Heart right ventricle (tissue), 16 donors: ENCODE measurements around the gene SLAMF7. TPM values are rescaled to one million over a fixed set of nuclear protein-coding genes. Genes with fewer than 3 reads are reported as not detected.

Source experiments
- ATAC-seq, 8 donors: fragments of 200-7000 bp; cut with Tn5 transposase; one replicate each; pipeline ENCODE4 v1.9.1; 2020; ENCODE audit warnings: mild to moderate bottlenecking in 8 of 8, moderate library complexity in 8 of 8, moderate number of reproducible peaks in 1 of 8
- DNase-seq, 2 donors: peaks; one replicate each; pipeline ENCODE4 v3.0.0-alpha.2; 2020
- H3K27ac ChIP-seq, 10 donors: fragments of 200-600 bp; sonication (generic) in 2 of 10; one replicate each; pipeline versions ENCODE4 v1.5.0 to v1.8.0; 2020 to 2022; ENCODE audit warnings: mild to moderate bottlenecking in 3 of 10
- H3K27me3 ChIP-seq, 7 donors: fragments of 200-600 bp; one replicate each; pipeline ENCODE4 v1.8.0; 2021 to 2022; ENCODE audit warnings: mild to moderate bottlenecking in 2 of 7
- H3K36me3 ChIP-seq, 9 donors: fragments of 200-600 bp; sonication (generic) in 1 of 9; one replicate each; pipeline versions ENCODE4 v1.5.0 to v1.8.0; 2020 to 2022; ENCODE audit warnings: mild to moderate bottlenecking in 2 of 9
- H3K4me1 ChIP-seq, 9 donors: fragments of 200-600 bp; sonication (generic) in 1 of 9; one replicate each; pipeline versions ENCODE4 v1.5.0 to v1.8.0; 2020 to 2022; ENCODE audit warnings: mild to moderate bottlenecking in 4 of 9
- H3K4me3 ChIP-seq, 10 donors: fragments of 200-600 bp; sonication (generic) in 2 of 10; one replicate each; pipeline versions ENCODE4 v1.5.0 to v1.8.0; 2020 to 2022; ENCODE audit warnings: mild to moderate bottlenecking in 7 of 10, moderate library complexity in 2 of 10
- H3K9me3 ChIP-seq, 11 donors: fragments of 200-600 bp in 10 of 11; sonication (generic) in 2 of 11; one replicate each; pipeline versions ENCODE4 v1.5.0 to v1.8.0; 2013 to 2022; ENCODE audit warnings: mild to moderate bottlenecking in 2 of 11, control low read depth in 1 of 11, moderate library complexity in 1 of 11
- WGBS, 2 donors: extraction: QIAGEN DNeasy Blood & Tissue Kit; methylation state at CpG; one replicate each; pipeline ENCODE4 v1.1.7; 2013; ENCODE audit warnings: inconsistent platforms in 1 of 2; 5-methylcytosine and 5-hydroxymethylcytosine counted together
- intact Hi-C, 10 donors: fragments of 100-400 bp; cut with DNase I; formaldehyde crosslinking; loops; one replicate each; pipeline versions ENCODE4 v1.11.1 to v1.14.2; 2022
- polyA plus RNA-seq, 2 donors: library from polyadenylated mRNA; stranded (reverse); fragments of 200-250 nt; gene quantifications; one replicate each; pipeline ENCODE4 v1.2.3, GENCODE V29; 2013
- total RNA-seq, 10 donors: library from RNA; stranded (reverse); fragmentation: NEBNext Ultra II Directional in 3 of 10; extraction: Animal tissue kit (Norgen Biotek cat#: 25700) in 3 of 10; gene quantifications; one replicate each; pipeline versions ENCODE4 v1.2.1 to v1.2.4, GENCODE V29; 2021 to 2023
- TF ChIP-seq, protein P1 (sequence below), 9 donors: fragments of 200-600 bp; sonication (generic) in 2 of 9; IDR thresholded peaks; one replicate each; pipeline versions ENCODE4 v1.5.0 to v1.8.0; 2021 to 2022; ENCODE audit warnings: antibody characterized with exemption in 9 of 9, mild to moderate bottlenecking in 5 of 9, moderate library complexity in 1 of 9
- donor health status: Arrhythmogenic right ventricular cardiomyopathy.
- donor health status: ischemic (EF 13 %, LVEDD 7.1; RV severe dilation, severe dysfunction).
- donor health status: healthy with polysubstance abuse.
- donor health status: DM: no; HTN: yes; CAD: no.
- donor health status: DM: no; HTN: no; CAD: no.
- donor health status: ischemic (EF 25% LVEDD 6.9; RV normal size, moderate dysfunction).
- donor health status: ischemic (EF 25% LVEDD 5.7; RV mildly dilated, moderate dysfunction).
- donor health status: healthy.
- donor health status: DM: yes; HTN: yes; CAD: no.
- donor health status: Ischemic cardiomyopathy.
- donor health status: ischemic (EF 35%, LVEDD 5.7; RV mildly dilated, moderate dysfunction).
- donor health status: nonischemic (EF 11% LVEDD 7.7; RV severe dilation, severe dysfunction).
- donor health status: DM: yes; HTN: yes; CAD: no.
- donor health status: PGD.
- donor health status: ischemic (EF 29% LVEDD 5.4; RV normal size, mild dysfunction).
- donor health status: nonischemic (EF 23%, LVEDD 6.1; RV moderate dilation, normal function).

SLAMF7 gene
- total and polyA plus RNA-seq, 12 donors = 0.11 to 19.4 (median 0.28) TPM

DNA sequence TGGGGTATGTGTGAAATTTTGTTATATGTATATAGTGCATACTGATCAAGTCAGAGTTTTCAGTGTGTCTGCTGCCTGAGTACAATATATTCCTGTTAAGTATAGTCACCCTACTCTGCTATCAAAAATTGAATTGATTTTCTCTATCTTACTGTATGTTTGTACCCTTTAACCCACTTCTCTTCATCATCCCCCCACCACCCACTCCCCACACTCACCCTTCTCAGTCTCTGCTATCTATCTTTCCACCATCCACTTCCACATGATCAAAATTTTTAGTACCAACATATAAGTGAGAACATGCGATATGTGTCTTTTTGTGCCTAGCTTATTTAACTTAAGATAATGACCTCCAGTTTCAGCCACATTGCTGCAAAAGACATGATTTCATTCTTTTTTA, 61.1 kb downstream of the SLAMF7 start:
- Histone ChIP-seq H3K27me3 (peaks cover 0 to 7% (median 0%) of the 10 kb centered on the region in 7 donors), H3K4me3 (no peak overlapping the region), H3K27ac (no peak overlapping the region), H3K36me3 (no peaks in the 10 kb centered on the region), H3K9me3 (peaks cover 0 to 8% (median 0%) of the 10 kb centered on the region in 11 donors), H3K4me1 (peaks cover 0 to 6% (median 0%) of the 10 kb centered on the region in 9 donors)
- TF ChIP-seq, protein P1, sequence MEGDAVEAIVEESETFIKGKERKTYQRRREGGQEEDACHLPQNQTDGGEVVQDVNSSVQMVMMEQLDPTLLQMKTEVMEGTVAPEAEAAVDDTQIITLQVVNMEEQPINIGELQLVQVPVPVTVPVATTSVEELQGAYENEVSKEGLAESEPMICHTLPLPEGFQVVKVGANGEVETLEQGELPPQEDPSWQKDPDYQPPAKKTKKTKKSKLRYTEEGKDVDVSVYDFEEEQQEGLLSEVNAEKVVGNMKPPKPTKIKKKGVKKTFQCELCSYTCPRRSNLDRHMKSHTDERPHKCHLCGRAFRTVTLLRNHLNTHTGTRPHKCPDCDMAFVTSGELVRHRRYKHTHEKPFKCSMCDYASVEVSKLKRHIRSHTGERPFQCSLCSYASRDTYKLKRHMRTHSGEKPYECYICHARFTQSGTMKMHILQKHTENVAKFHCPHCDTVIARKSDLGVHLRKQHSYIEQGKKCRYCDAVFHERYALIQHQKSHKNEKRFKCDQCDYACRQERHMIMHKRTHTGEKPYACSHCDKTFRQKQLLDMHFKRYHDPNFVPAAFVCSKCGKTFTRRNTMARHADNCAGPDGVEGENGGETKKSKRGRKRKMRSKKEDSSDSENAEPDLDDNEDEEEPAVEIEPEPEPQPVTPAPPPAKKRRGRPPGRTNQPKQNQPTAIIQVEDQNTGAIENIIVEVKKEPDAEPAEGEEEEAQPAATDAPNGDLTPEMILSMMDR (IDR thresholded peaks at IDR 0.05) = no peak
- ATAC-seq (no peak), DNase-seq (no peak)
- WGBS, 2 donors = 91 to 98% methylated on average over 1 of the region's 1 CpG
- intact Hi-C loops = no loop called here

DNA sequence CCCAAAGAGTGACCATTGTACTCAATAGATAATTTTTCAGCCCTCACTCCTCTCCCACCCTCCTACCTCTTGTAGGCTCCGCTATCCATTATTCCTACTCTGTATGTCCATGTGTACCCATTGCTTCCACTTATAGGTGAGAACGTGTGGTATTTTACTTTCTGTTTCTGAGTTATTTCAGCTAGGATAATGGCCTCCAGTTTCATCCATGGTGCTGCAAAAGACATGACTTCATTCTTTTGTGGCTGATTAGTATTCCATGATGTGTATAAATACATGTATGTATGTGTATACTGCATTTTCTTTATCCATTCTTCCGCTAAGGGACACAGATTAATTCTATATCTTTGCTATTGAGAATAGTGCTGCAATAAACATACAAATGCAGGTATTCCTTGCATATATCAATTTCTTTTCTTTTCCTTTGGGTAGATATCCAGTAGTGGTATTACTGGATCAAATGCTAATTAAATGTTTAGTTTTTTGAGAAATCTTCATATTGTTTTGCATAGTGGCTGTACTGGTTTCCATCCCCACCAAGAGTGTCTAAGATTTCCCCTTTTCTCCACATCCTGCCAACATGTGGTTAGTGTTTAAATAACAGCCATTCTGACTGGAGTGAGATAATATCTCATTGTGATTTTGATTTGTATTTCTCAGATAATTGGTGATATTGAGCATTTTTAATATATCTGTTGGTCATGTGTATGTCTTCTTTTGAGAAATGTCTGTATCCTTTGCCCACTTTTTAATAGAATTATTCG, 61.8 kb downstream of the SLAMF7 start:
- DNase-seq (no peak), ATAC-seq (no peak)
- H3K9me3 ChIP-seq = peaks cover 0 to 8% (median under 1%) of the 10 kb centered on the region in 11 donors
- H3K4me1 ChIP-seq = peaks cover 0 to 6% (median 0%) of the 10 kb centered on the region in 9 donors
- H3K27me3 ChIP-seq = peaks cover 0 to 7% (median 0%) of the 10 kb centered on the region in 7 donors
- no peak overlapping the region for H3K27ac ChIP-seq
- no peaks in the 10 kb centered on the region for H3K36me3 ChIP-seq
- intact Hi-C loops = no loop called here
- TF ChIP-seq, protein P1 (IDR thresholded peaks at IDR 0.05) = no peak
- peak overlapping the region in 1 of 10 donors; percentile 18 for H3K4me3 ChIP-seq
- WGBS, 2 donors = 49 to 50% methylated on average over 4 of the region's 4 CpGs

DNA sequence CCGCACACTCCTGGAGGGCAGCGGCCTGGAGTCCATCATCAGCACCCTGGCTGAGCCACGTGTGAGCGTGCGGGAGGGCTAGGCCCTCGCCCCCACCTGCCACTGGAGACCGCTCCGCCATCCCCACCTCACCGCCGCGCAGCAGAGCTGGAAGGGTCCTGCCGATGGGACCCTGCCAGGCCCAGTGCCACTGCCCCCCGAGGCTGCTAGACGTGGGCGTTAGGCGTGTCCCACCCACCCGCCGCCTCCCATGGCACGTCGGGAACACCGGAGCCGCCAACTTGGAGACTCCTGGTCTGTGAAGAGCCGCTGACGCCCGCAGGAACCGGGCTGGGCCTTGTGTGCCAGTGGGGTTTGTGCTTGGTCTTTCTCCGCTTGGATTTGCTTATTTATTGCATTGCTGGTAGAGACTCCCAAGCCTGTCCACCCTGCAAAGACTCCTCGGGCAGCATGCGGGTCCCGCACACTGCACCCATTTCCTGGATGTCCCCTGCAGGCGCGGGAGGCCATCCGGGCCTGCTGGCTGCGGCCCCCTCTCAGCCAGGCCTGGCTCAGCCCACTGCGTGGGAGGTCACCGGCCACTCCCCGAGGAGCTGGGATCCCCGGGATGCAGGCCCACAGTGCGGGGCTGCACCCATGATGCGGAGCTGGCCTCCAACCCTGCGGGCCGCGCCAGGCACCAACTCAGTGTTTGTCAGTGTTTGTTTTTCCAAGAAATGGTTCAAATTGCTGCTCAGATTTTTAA, 63.0 kb downstream of the SLAMF7 start:
- ATAC-seq (no peak), DNase-seq (no peak)
- H3K4me1 ChIP-seq = peaks cover 0 to 6% (median 0%) of the 10 kb centered on the region in 9 donors
- TF ChIP-seq, protein P1 (IDR thresholded peaks at IDR 0.05) = no peak
- H3K9me3 ChIP-seq = peaks cover 0 to 20% (median 12%) of the 10 kb centered on the region in 11 donors
- H3K4me3 ChIP-seq = no peak overlapping the region
- H3K36me3 ChIP-seq = no peaks in the 10 kb centered on the region
- WGBS, 2 donors = 93% methylated on average over 43 of the region's 43 CpGs
- H3K27me3 ChIP-seq = peaks cover 0 to 7% (median 0%) of the 10 kb centered on the region in 7 donors
- no peak overlapping the region for H3K27ac ChIP-seq
- intact Hi-C loops = no loop called here

Other genes starting within 250 kb of the SLAMF7 start
- 1 to 10 TPM in 1 of 10 donors, under 1 TPM in 6, not detected in 3; 0.10 to 2.7 (median 0.33) TPM for gene SLAMF6, start 216.0 kb upstream of the SLAMF7 start, total RNA-seq
- gene SLAMF6, start 216.0 kb upstream of the SLAMF7 start, polyA plus RNA-seq = under 1 TPM; 0.20 to 0.66 TPM
- gene CD84, start 159.8 kb upstream of the SLAMF7 start, total RNA-seq = 10 to 100 TPM in 1 of 10 donors, 1 to 10 TPM in 8, under 1 TPM in 1; 0.76 to 11.8 (median 2.1) TPM
- under 1 TPM; 0.25 to 0.73 TPM for gene CD84, start 159.8 kb upstream of the SLAMF7 start, polyA plus RNA-seq
- 1 to 10 TPM in 1 of 10 donors, under 1 TPM in 5, not detected in 4; 0.17 to 3.8 (median 0.32) TPM for gene SLAMF1, start 92.2 kb upstream of the SLAMF7 start, total RNA-seq
- under 1 TPM; 0.19 to 0.44 TPM for gene SLAMF1, start 92.2 kb upstream of the SLAMF7 start, polyA plus RNA-seq
- gene CD48, start 27.4 kb upstream of the SLAMF7 start, total RNA-seq = 10 to 100 TPM in 1 of 10 donors, 1 to 10 TPM in 4, under 1 TPM in 5; 0.40 to 20.9 (median 0.96) TPM
- 1 to 10 TPM in 1 of 2 donors, under 1 TPM in 1; 0.80 to 1.9 TPM for gene CD48, start 27.4 kb upstream of the SLAMF7 start, polyA plus RNA-seq
- gene LY9, start 56.9 kb downstream of the SLAMF7 start, total RNA-seq = 1 to 10 TPM in 1 of 10 donors, under 1 TPM in 4, not detected in 5; 0.25 to 1.4 (median 0.42) TPM
- gene LY9, start 56.9 kb downstream of the SLAMF7 start, polyA plus RNA-seq = under 1 TPM in 1 of 2 donors, not detected in 1; 0.10 TPM
- 1 to 10 TPM in 1 of 10 donors, under 1 TPM in 6, not detected in 3; 0.10 to 1.5 (median 0.25) TPM for gene CD244, start 123.6 kb downstream of the SLAMF7 start, total RNA-seq
- under 1 TPM in 1 of 2 donors, not detected in 1; 0.12 TPM for gene CD244, start 123.6 kb downstream of the SLAMF7 start, polyA plus RNA-seq
- 100 to 1,000 TPM in 1 of 10 donors, 1 to 10 TPM in 6, under 1 TPM in 1, not detected in 2; 0.54 to 102 (median 3.2) TPM for gene ITLN1, start 145.9 kb downstream of the SLAMF7 start, total RNA-seq
- 1 to 10 TPM; 2.8 to 2.9 TPM for gene ITLN1, start 145.9 kb downstream of the SLAMF7 start, polyA plus RNA-seq
- not detected for gene ITLN2, start 215.6 kb downstream of the SLAMF7 start, total RNA-seq
- under 1 TPM in 1 of 2 donors, not detected in 1; 0.22 TPM for gene ITLN2, start 215.6 kb downstream of the SLAMF7 start, polyA plus RNA-seq